CD4-positive, alpha-beta T cell (primary cell): ENCODE data around the gene LRP6. TPM values are rescaled to one million over a fixed set of nuclear protein-coding genes. Genes with fewer than 3 reads are reported as not detected.

Source experiments
- ATAC-seq: fragments of 200-7000 bp; cut with Tn5 transposase; one replicate; pipeline ENCODE4 v1.10.0; 2022; ENCODE audit warnings: mild to moderate bottlenecking; ENCODE audit not compliant: poor library complexity
- CTCF ChIA-PET: fragments of 350-600 bp; sonication (Branson Sonifier 250); formaldehyde crosslinking; loops from one replicate; lab custom pipeline; 2021; ENCODE audit warnings: antibody characterized with exemption, inconsistent platforms; lab: Charles Lee
- POLR2A ChIA-PET: fragments of 350-600 bp; sonication (Branson Sonifier 250); formaldehyde crosslinking; loops from one replicate; lab custom pipeline; 2021; ENCODE audit warnings: antibody characterized with exemption, inconsistent platforms; lab: Charles Lee
- DNase-seq, 14 experiments: peaks; one replicate each; pipeline ENCODE4 v3.0.0-alpha.2; 2013 to 2020; ENCODE audit warnings: mixed read lengths in 2 of 14
- H3K27ac ChIP-seq, 2 donors: one replicate each; pipeline versions ENCODE4 v1.5.1 to v1.7.0; 2013; ENCODE audit warnings: low read length in 2 of 2, low read depth in 1 of 2, mild to moderate bottlenecking in 1 of 2
- H3K27me3 ChIP-seq, 2 experiments: 1 replicate in 1 of 2; 2 replicates in 1 of 2; pipeline versions ENCODE4 v1.6.1 to v1.7.0; 2013; ENCODE audit warnings: low read length in 2 of 2, control low read depth in 1 of 2, mild to moderate bottlenecking in 1 of 2, moderate library complexity in 1 of 2; ENCODE audit not compliant: insufficient read depth in 2 of 2, control insufficient read depth in 1 of 2
- H3K36me3 ChIP-seq: one replicate; pipeline ENCODE4 v1.6.1; 2013; ENCODE audit warnings: low read length, control low read depth; ENCODE audit not compliant: insufficient read depth
- H3K4me1 ChIP-seq: one replicate; pipeline ENCODE4 v1.6.1; 2013; ENCODE audit warnings: low read length, control low read depth; ENCODE audit not compliant: insufficient read depth
- H3K4me3 ChIP-seq: one replicate; pipeline ENCODE4 v1.5.1; 2013; ENCODE audit warnings: mild to moderate bottlenecking, low read length, moderate library complexity
- H3K9me3 ChIP-seq, 2 experiments: 1 replicate in 1 of 2; 2 replicates in 1 of 2; pipeline versions ENCODE4 v1.6.1 to v1.7.0; 2013; ENCODE audit warnings: low read length in 2 of 2, mild to moderate bottlenecking in 2 of 2, control low read depth in 1 of 2, moderate library complexity in 1 of 2; ENCODE audit not compliant: control insufficient read depth in 1 of 2, insufficient read depth in 1 of 2
- H3K27ac Mint-ChIP-seq: one replicate; pipeline ENCODE4 v1.8.0; 2020; ENCODE audit warnings: mixed read lengths
- H3K27me3 Mint-ChIP-seq: one replicate; pipeline ENCODE4 v1.8.0; 2021; ENCODE audit warnings: mixed read lengths
- H3K36me3 Mint-ChIP-seq: one replicate; pipeline ENCODE4 v1.8.0; 2021; ENCODE audit warnings: low read depth, mixed read lengths
- H3K4me1 Mint-ChIP-seq: one replicate; pipeline ENCODE4 v1.8.0; 2021; ENCODE audit warnings: low read depth, mixed read lengths
- H3K4me3 Mint-ChIP-seq: one replicate; pipeline ENCODE4 v1.8.0; 2020; ENCODE audit warnings: mild to moderate bottlenecking, mixed read lengths
- H3K9me3 Mint-ChIP-seq: one replicate; pipeline ENCODE4 v1.8.0; 2020; ENCODE audit warnings: mixed read lengths
- intact Hi-C, 2 experiments: fragments of 100-400 bp; cut with DNase I in 1 of 2; cut with micrococcal nuclease in 1 of 2; formaldehyde crosslinking; loops; one replicate each; pipeline versions ENCODE4 v1.15.1 to v1.9.0; 2023 to 2025; cut with DNase I, micrococcal nuclease
- total RNA-seq, 174 experiments: library from RNA in 2 of 174; stranded (reverse) in 2 of 174; gene quantifications; one replicate each; pipeline ENCODE4 v1.2.3 and lab custom pipeline; 2021 to 2026
- TF ChIP-seq, protein P1 (sequence below): fragments of 200-600 bp; IDR thresholded peaks from one replicate; pipeline ENCODE4 v1.8.0; 2022; ENCODE audit warnings: antibody characterized with exemption, mild to moderate bottlenecking

LRP6 gene
- total RNA-seq, 2 experiments from 2014 or later, result 5.2 to 6.8 TPM

DNA sequence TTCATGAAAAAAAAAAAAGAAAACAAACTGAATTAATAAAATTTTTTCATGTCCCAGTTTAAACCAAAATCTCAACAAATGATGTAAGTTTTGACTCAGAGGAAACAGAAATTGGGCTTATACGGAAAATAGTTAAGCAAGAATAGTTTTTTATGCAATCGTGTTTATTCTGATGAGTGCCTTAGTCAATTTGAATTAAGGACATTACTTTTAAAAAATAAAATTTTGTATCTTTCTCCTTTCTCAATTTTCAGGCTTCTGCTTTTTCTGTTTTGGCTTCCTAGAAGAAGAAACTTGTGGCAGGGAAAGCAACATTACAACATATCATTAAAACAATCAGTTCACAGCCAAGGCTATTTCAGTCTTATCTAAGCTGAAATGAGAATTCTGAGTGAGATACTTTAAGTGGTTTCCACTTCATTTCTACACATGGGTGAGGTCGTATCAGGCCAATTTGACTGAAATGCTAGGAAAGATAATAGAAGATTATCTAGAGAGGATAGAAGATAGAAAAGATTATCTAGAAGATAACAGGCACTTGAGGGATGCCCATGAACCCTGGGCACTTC lies 143.7 kb downstream of the LRP6 start:
- H3K36me3 ChIP-seq, result peaks cover 3% of the 10 kb centered on the region
- no peak overlapping the region for H3K4me3 ChIP-seq
- Mint-ChIP-seq H3K4me1 (no peaks in the 10 kb centered on the region), H3K27me3 (no peaks in the 10 kb centered on the region), H3K4me3 (no peak overlapping the region), H3K36me3 (peaks cover 74% of the 10 kb centered on the region), H3K27ac (no peak overlapping the region), H3K9me3 (no peaks in the 10 kb centered on the region)
- POLR2A ChIA-PET, result no interaction called here
- intact Hi-C loops, result no loop called here
- ATAC-seq, result no peak
- no peaks in the 10 kb centered on the region for H3K9me3 ChIP-seq
- TF ChIP-seq, protein P1, sequence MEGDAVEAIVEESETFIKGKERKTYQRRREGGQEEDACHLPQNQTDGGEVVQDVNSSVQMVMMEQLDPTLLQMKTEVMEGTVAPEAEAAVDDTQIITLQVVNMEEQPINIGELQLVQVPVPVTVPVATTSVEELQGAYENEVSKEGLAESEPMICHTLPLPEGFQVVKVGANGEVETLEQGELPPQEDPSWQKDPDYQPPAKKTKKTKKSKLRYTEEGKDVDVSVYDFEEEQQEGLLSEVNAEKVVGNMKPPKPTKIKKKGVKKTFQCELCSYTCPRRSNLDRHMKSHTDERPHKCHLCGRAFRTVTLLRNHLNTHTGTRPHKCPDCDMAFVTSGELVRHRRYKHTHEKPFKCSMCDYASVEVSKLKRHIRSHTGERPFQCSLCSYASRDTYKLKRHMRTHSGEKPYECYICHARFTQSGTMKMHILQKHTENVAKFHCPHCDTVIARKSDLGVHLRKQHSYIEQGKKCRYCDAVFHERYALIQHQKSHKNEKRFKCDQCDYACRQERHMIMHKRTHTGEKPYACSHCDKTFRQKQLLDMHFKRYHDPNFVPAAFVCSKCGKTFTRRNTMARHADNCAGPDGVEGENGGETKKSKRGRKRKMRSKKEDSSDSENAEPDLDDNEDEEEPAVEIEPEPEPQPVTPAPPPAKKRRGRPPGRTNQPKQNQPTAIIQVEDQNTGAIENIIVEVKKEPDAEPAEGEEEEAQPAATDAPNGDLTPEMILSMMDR, result no peak
- no peak overlapping the region for H3K27ac ChIP-seq
- H3K27me3 ChIP-seq, result no peaks in the 10 kb centered on the region
- no peak for DNase-seq
- no peaks in the 10 kb centered on the region for H3K4me1 ChIP-seq
- CTCF ChIA-PET, result no interaction called here

GRCh38 chr12:12121061-12121460 lies 145.8 kb downstream of the LRP6 start:
- H3K27me3 Mint-ChIP-seq, result no peaks in the 10 kb centered on the region
- POLR2A ChIA-PET, result interaction anchor here (0.6 kb wide), 1 partner anchor 1407 kb away, joined by 3 read pairs; no protein-coding TSS in a partner anchor
- H3K9me3 ChIP-seq, result no peaks in the 10 kb centered on the region
- no peak overlapping the region for H3K27ac Mint-ChIP-seq
- no peak overlapping the region for H3K4me3 ChIP-seq
- H3K36me3 Mint-ChIP-seq, result peaks cover 55% of the 10 kb centered on the region
- TF ChIP-seq, protein P1, result no peak
- intact Hi-C loops, result no loop called here
- CTCF ChIA-PET, result no interaction called here
- no peaks in the 10 kb centered on the region for H3K36me3 ChIP-seq
- H3K27me3 ChIP-seq, result no peaks in the 10 kb centered on the region
- ATAC-seq (no peak), DNase-seq (no peak)
- H3K4me1 Mint-ChIP-seq, result no peaks in the 10 kb centered on the region
- H3K4me1 ChIP-seq, result no peaks in the 10 kb centered on the region
- no peak overlapping the region for H3K27ac ChIP-seq
- no peak overlapping the region for H3K4me3 Mint-ChIP-seq
- no peaks in the 10 kb centered on the region for H3K9me3 Mint-ChIP-seq

- H3K4me1 ChIP-seq, result no peaks in the 10 kb centered on the region
- no peaks in the 10 kb centered on the region for H3K36me3 ChIP-seq
- H3K9me3 Mint-ChIP-seq, result no peaks in the 10 kb centered on the region
- ATAC-seq, result no peak
- H3K9me3 ChIP-seq, result no peaks in the 10 kb centered on the region
- CTCF ChIA-PET, result no interaction called here
- no peaks in the 10 kb centered on the region for H3K27me3 ChIP-seq
- H3K4me3 Mint-ChIP-seq, result no peak overlapping the region
- no peak overlapping the region for H3K4me3 ChIP-seq
- H3K27me3 Mint-ChIP-seq, result no peaks in the 10 kb centered on the region
- H3K4me1 Mint-ChIP-seq, result no peaks in the 10 kb centered on the region
- POLR2A ChIA-PET, result interaction anchor here (0.6 kb wide), 1 partner anchor 454 kb away, joined by 3 read pairs; no protein-coding TSS in a partner anchor
- intact Hi-C loops, result no loop called here
- no peak for DNase-seq
- H3K36me3 Mint-ChIP-seq, result peaks cover 31% of the 10 kb centered on the region
- TF ChIP-seq, protein P1, result no peak
- no peak overlapping the region for H3K27ac ChIP-seq
- H3K27ac Mint-ChIP-seq, result no peak overlapping the region
These were observed 150.2 kb downstream of the LRP6 start for GRCh38 chr12:12116677-12117076.
